Neuronal stem cell (in vitro differentiated cells): ENCODE data around the gene DLL3.
"Not testable (repeated sequence)": the region's sequence is repeated elsewhere in the genome, so short reads cannot be mapped to it uniquely, and the experiment has no call there.

ENCODE experiments used
- DNase-seq: peaks from one replicate; pipeline ENCODE4 v3.0.0-alpha.2; 2013; ENCODE audit warnings: low spot score
- H2AFZ ChIP-seq: one replicate; pipeline ENCODE4 v1.6.1; 2013; ENCODE audit warnings: mild to moderate bottlenecking, low read length, inconsistent platforms
- H2AK5ac ChIP-seq: 2 replicates; pipeline ENCODE4 v1.6.1; 2013; ENCODE audit warnings: low read depth, mild to moderate bottlenecking, inconsistent platforms, low read length, moderate library complexity, mixed read lengths
- H2BK120ac ChIP-seq: 2 replicates; pipeline ENCODE4 v1.6.1; 2013; ENCODE audit warnings: low read depth, mild to moderate bottlenecking, inconsistent platforms, low read length, moderate library complexity, mixed read lengths
- H2BK12ac ChIP-seq: one replicate; pipeline ENCODE4 v1.6.1; 2013; ENCODE audit warnings: low read length, inconsistent platforms
- H2BK15ac ChIP-seq: 2 replicates; pipeline ENCODE4 v1.6.1; 2013; ENCODE audit warnings: mild to moderate bottlenecking, low read length, inconsistent platforms, mixed read lengths
- H2BK5ac ChIP-seq: one replicate; pipeline ENCODE4 v1.6.1; 2013; ENCODE audit warnings: inconsistent platforms, mild to moderate bottlenecking, low read length, moderate library complexity
- H3K14ac ChIP-seq: one replicate; pipeline ENCODE4 v1.6.1; 2013; ENCODE audit warnings: low read length, inconsistent platforms
- H3K18ac ChIP-seq: 2 replicates; pipeline ENCODE4 v1.6.1; 2013; ENCODE audit warnings: low read length, inconsistent platforms
- H3K23ac ChIP-seq: 2 replicates; pipeline ENCODE4 v1.6.1; 2013; ENCODE audit warnings: low read depth, mild to moderate bottlenecking, mixed read lengths, low read length, inconsistent platforms; ENCODE audit not compliant: poor library complexity
- H3K27ac ChIP-seq: replicated peaks from 3 replicates; pipeline ENCODE4 v1.5.1; 2013; ENCODE audit warnings: low read length, inconsistent platforms
- H3K27me3 ChIP-seq, 3 experiments: 2 replicates each; pipeline ENCODE4 v1.6.1; 2013; ENCODE audit warnings: low read length in 3 of 3, mild to moderate bottlenecking in 2 of 3, inconsistent platforms in 1 of 3, low read depth in 1 of 3, mixed read lengths in 1 of 3, moderate library complexity in 1 of 3; ENCODE audit not compliant: control insufficient read depth in 3 of 3, insufficient read depth in 3 of 3
- H3K36me3 ChIP-seq, 2 donors: replicated peaks in 1 of 2; 2 replicates each; pipeline ENCODE4 v1.6.1; 2013; ENCODE audit warnings: low read length in 2 of 2; ENCODE audit not compliant: control insufficient read depth in 2 of 2, insufficient read depth in 2 of 2
- H3K4ac ChIP-seq: 2 replicates; pipeline ENCODE4 v1.6.1; 2013; ENCODE audit warnings: inconsistent platforms, mild to moderate bottlenecking, low read length, moderate library complexity
- H3K4me1 ChIP-seq, 2 donors: 1 replicate in 1 of 2; 2 replicates in 1 of 2; pipeline ENCODE4 v1.6.1; 2013; ENCODE audit warnings: low read length in 2 of 2, low read depth in 1 of 2; ENCODE audit not compliant: control insufficient read depth in 2 of 2, insufficient read depth in 1 of 2
- H3K4me2 ChIP-seq: one replicate; pipeline ENCODE4 v1.6.1; 2013; ENCODE audit warnings: mild to moderate bottlenecking, low read length, inconsistent platforms; ENCODE audit not compliant: insufficient read depth, poor library complexity, severe bottlenecking
- H3K4me3 ChIP-seq, 2 donors: 2 replicates each; pipeline ENCODE4 v1.5.1; 2013; ENCODE audit warnings: low read length in 2 of 2, mild to moderate bottlenecking in 2 of 2, inconsistent platforms in 1 of 2, moderate library complexity in 1 of 2
- H3K79me1 ChIP-seq: one replicate; pipeline ENCODE4 v1.6.1; 2013; ENCODE audit warnings: low read depth, mild to moderate bottlenecking, inconsistent platforms, low read length, moderate library complexity
- H3K9ac ChIP-seq: one replicate; pipeline ENCODE4 v1.6.1; 2013; ENCODE audit warnings: mild to moderate bottlenecking, low read depth, low read length, inconsistent platforms; ENCODE audit not compliant: poor library complexity
- H3K9me3 ChIP-seq, 2 donors: replicated peaks in 1 of 2; 2 replicates each; pipeline versions ENCODE3 to v1.6.1; 2013; ENCODE audit warnings: low read length in 2 of 2, mild to moderate bottlenecking in 2 of 2, inconsistent platforms in 1 of 2, low read depth in 1 of 2, mixed read lengths in 1 of 2, moderate library complexity in 1 of 2; ENCODE audit not compliant: control insufficient read depth in 2 of 2, insufficient read depth in 1 of 2
- H4K8ac ChIP-seq: one replicate; pipeline ENCODE4 v1.6.1; 2013; ENCODE audit warnings: low read depth, mild to moderate bottlenecking, inconsistent platforms, low read length, moderate library complexity
- H4K91ac ChIP-seq: one replicate; pipeline ENCODE4 v1.6.1; 2013; ENCODE audit warnings: low read length, low read depth, mild to moderate bottlenecking, inconsistent platforms; ENCODE audit not compliant: poor library complexity
- WGBS, 2 donors: extraction: QIAGEN DNeasy Blood & Tissue Kit; methylation state at CpG; one replicate each; pipeline ENCODE4 v1.1.7; 2013; ENCODE audit warnings: missing lambda C conversion rate in 2 of 2, mixed read lengths in 1 of 2; ENCODE audit not compliant: insufficient read length in 2 of 2, insufficient replicate concordance in 1 of 2; ENCODE audit errors: extremely low coverage in 2 of 2; 5-methylcytosine and 5-hydroxymethylcytosine counted together

The DLL3 gene

DNA sequence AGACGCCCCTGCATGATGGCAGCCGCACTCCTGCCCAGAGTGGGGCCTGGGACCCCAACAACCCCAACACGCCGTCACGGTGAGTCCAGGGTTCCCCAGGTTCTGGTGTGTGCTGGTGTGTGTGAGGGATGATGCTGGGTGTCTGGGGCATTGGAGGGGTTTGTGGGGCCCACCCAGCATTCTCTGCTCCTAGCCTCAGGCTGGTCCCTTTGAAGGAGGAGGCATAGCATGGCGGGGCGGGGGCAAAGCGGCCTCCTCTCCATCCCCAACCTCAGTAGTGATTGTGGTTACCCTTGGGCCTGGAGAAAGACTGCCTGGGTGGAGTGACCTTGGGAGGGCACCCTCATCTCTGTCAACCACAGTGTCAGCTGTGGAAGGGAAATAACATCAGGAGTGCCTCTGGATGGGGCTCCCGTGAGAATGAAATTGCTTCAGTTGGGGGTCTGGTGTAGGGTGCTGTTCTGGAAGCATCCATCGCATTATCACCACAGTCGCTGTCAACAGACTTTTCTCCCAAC is 25.2 kb upstream of the DLL3 start:
- no peak overlapping the region for H2AFZ ChIP-seq
- H3K27ac ChIP-seq: no peak overlapping the region
- H2BK12ac ChIP-seq: no peak overlapping the region
- H3K27me3 ChIP-seq: no peaks in the 10 kb centered on the region
- no peak overlapping the region for H3K4me2 ChIP-seq
- no peak overlapping the region for H2BK15ac ChIP-seq
- no peak overlapping the region for H3K4me3 ChIP-seq
- H3K14ac ChIP-seq: no peak overlapping the region
- H3K23ac ChIP-seq: no peak overlapping the region
- peaks cover 72 to 84% of the 10 kb centered on the region in 2 donors for H3K36me3 ChIP-seq
- H4K8ac ChIP-seq: no peak overlapping the region
- no peak overlapping the region for H3K4ac ChIP-seq
- WGBS, 2 donors: no CpG with 5 or more reads among the region's 11 CpGs
- no peak overlapping the region for H4K91ac ChIP-seq
- H2BK5ac ChIP-seq: peak overlapping the region; percentile 60
- no peak overlapping the region for H3K18ac ChIP-seq
- no peak overlapping the region for H2BK120ac ChIP-seq
- no peaks in the 10 kb centered on the region for H3K4me1 ChIP-seq
- peaks cover 4% of the 10 kb centered on the region for H3K79me1 ChIP-seq
- no peak overlapping the region for H2AK5ac ChIP-seq
- no peak for DNase-seq
- H3K9me3 ChIP-seq: peaks cover 0 to 3% of the 10 kb centered on the region in 2 donors
- peak overlapping the region; percentile 70 for H3K9ac ChIP-seq

GRCh38 chr19:39474139-39474620 is 24.6 kb upstream of the DLL3 start:
- no CpG with 5 or more reads among the region's 9 CpGs for WGBS, 2 donors

GRCh38 chr19:39475748-39476147 is 23.0 kb upstream of the DLL3 start:
- no peak overlapping the region for H4K8ac ChIP-seq
- WGBS, 2 donors: no CpG with 5 or more reads among the region's 2 CpGs

More at GRCh38 chr19:39474139-39474620, 24.6 kb upstream of the DLL3 start:
- Histone ChIP-seq H2AFZ (no peak overlapping the region), H2BK12ac (no peak overlapping the region), H3K36me3 (peaks cover 65 to 78% of the 10 kb centered on the region in 2 donors), H2BK120ac (no peak overlapping the region), H4K8ac (no peak overlapping the region), H3K9me3 (peaks cover 0 to 3% of the 10 kb centered on the region in 2 donors), H3K79me1 (peaks cover 4% of the 10 kb centered on the region), H3K23ac (no peak overlapping the region), H3K4me3 (peak overlapping the region in 1 of 2 donors; percentile 13), H2BK15ac (no peak overlapping the region), H3K27ac (no peak overlapping the region), H2BK5ac (peak overlapping the region; percentile 60), H3K4me1 (no peaks in the 10 kb centered on the region), H3K4me2 (no peak overlapping the region), H3K14ac (peak overlapping the region; percentile 21), H3K9ac (peak overlapping the region; percentile 21), H3K27me3 (no peaks in the 10 kb centered on the region), H3K4ac (no peak overlapping the region), H3K18ac (no peak overlapping the region), H2AK5ac (peak overlapping the region; percentile 60), H4K91ac (peak overlapping the region; percentile 53)
- peak; percentile 45 for DNase-seq

GRCh38 chr19:39479319-39479801 is 19.4 kb upstream of the DLL3 start:
- not testable (repeated sequence) for DNase-seq, H3K4ac ChIP-seq, H4K8ac ChIP-seq, H3K9ac ChIP-seq, H2AK5ac ChIP-seq, H3K18ac ChIP-seq, H2BK15ac ChIP-seq, H2BK12ac ChIP-seq, H3K23ac ChIP-seq, H3K9me3 ChIP-seq, H3K4me2 ChIP-seq, H3K14ac ChIP-seq, H2AFZ ChIP-seq, H4K91ac ChIP-seq, H3K27me3 ChIP-seq, H2BK5ac ChIP-seq, H3K27ac ChIP-seq, H2BK120ac ChIP-seq, H3K4me3 ChIP-seq, H3K79me1 ChIP-seq
- H3K4me1 ChIP-seq: peaks cover 10 to 12% of the 10 kb centered on the region in 2 donors
- H3K36me3 ChIP-seq: peaks cover 27 to 44% of the 10 kb centered on the region in 2 donors
- WGBS, 2 donors: no CpG with 5 or more reads among the region's 11 CpGs

More at GRCh38 chr19:39475748-39476147, 23.0 kb upstream of the DLL3 start:
- no peak for DNase-seq
- Histone ChIP-seq H4K91ac (no peak overlapping the region), H2AK5ac (no peak overlapping the region), H3K14ac (no peak overlapping the region), H3K4me2 (no peak overlapping the region), H3K4me3 (no peak overlapping the region), H3K4me1 (peaks cover 3% of the 10 kb centered on the region in 2 donors), H2BK12ac (no peak overlapping the region), H3K23ac (no peak overlapping the region), H2BK120ac (no peak overlapping the region), H3K9ac (no peak overlapping the region), H2AFZ (no peak overlapping the region), H3K27me3 (no peaks in the 10 kb centered on the region), H3K79me1 (peaks cover 4% of the 10 kb centered on the region), H3K27ac (no peak overlapping the region), H3K4ac (no peak overlapping the region), H3K18ac (no peak overlapping the region), H2BK5ac (no peak overlapping the region), H3K36me3 (peaks cover 52 to 62% of the 10 kb centered on the region in 2 donors), H2BK15ac (no peak overlapping the region), H3K9me3 (peaks cover 0 to 3% of the 10 kb centered on the region in 2 donors)
